Transverse colon (tissue), 4 donors: Measurements from ENCODE around the gene PLCXD3. TPM values are rescaled to one million over a fixed set of nuclear protein-coding genes. Genes with fewer than 3 reads are reported as not detected.

Source experiments
- DNase-seq: peaks from one replicate; pipeline ENCODE4 v3.0.0-alpha.2; 2019
- H3K27ac ChIP-seq, 4 donors: fragments of 200-600 bp; sonication (generic); 2 replicates each; pipeline ENCODE4 v1.5.1; 2016 to 2018; ENCODE audit warnings: inconsistent platforms in 4 of 4
- H3K27me3 ChIP-seq: fragments of 200-600 bp; sonication (generic); 2 replicates; pipeline ENCODE4 v1.5.1; 2017; ENCODE audit warnings: inconsistent platforms
- H3K36me3 ChIP-seq, 4 donors: fragments of 200-600 bp; sonication (generic); 2 replicates each; pipeline ENCODE4 v1.5.1; 2017 to 2019; ENCODE audit warnings: inconsistent platforms in 4 of 4
- H3K4me1 ChIP-seq, 4 donors: fragments of 200-600 bp; sonication (generic); 2 replicates each; pipeline ENCODE4 v1.5.1; 2017 to 2020; ENCODE audit warnings: inconsistent platforms in 4 of 4
- H3K4me3 ChIP-seq, 4 donors: fragments of 200-600 bp; sonication (generic); 1 replicate in 1 of 4; 2 replicates in 3 of 4; pipeline versions ENCODE4 v1.5.1 to v1.6.1; 2017 to 2019; ENCODE audit warnings: inconsistent platforms in 4 of 4
- H3K9me3 ChIP-seq, 2 donors: fragments of 200-600 bp; sonication (generic); 2 replicates each; pipeline ENCODE4 v1.5.1; 2017 to 2019; ENCODE audit warnings: inconsistent platforms in 2 of 2
- CTCF ChIP-seq, 5 experiments: fragments of 200-600 bp in 3 of 5; fragments of 450-650 bp in 2 of 5; sonication (generic) in 3 of 5; IDR thresholded peaks; 1 replicate in 2 of 5; 2 replicates in 3 of 5; pipeline ENCODE4 v1.5.1; 2016 to 2017; ENCODE audit warnings: antibody characterized with exemption in 5 of 5, inconsistent platforms in 3 of 5, mild to moderate bottlenecking in 2 of 5, moderate library complexity in 1 of 5
- EP300 ChIP-seq: sonication (generic); formaldehyde crosslinking; IDR thresholded peaks from one replicate; pipeline ENCODE4 v1.6.1; 2017; ENCODE audit warnings: antibody characterized with exemption, low read depth
- POLR2A ChIP-seq: fragments of 450-650 bp; IDR thresholded peaks from one replicate; pipeline ENCODE4 v1.6.1; 2016; ENCODE audit warnings: antibody characterized with exemption, mild to moderate bottlenecking, moderate library complexity
- POLR2AphosphoS5 ChIP-seq, 3 donors: sonication (generic); formaldehyde crosslinking; IDR thresholded peaks; one replicate each; pipeline ENCODE4 v1.6.1; 2016; ENCODE audit warnings: antibody characterized with exemption in 3 of 3
- WGBS, 2 donors: methylation state at CpG; one replicate each; pipeline ENCODE4 v1.1.5; 2018; ENCODE audit warnings: low coverage in 1 of 2; 5-methylcytosine and 5-hydroxymethylcytosine counted together
- in situ Hi-C, 4 donors: fragments of 200-750 bp; cut with MboI; loops; one replicate each; pipeline versions ENCODE4 v1.15.0 to v1.15.1; 2017; ENCODE audit warnings: low sequenced_read_pairs in 3 of 4, low pct_ligation_motif_present in 1 of 4, low pct_unique_long_range_greater_than_20kb in 1 of 4
- intact Hi-C: fragments of 100-400 bp; cut with DNase I; formaldehyde crosslinking; loops from one replicate; pipeline ENCODE4 v1.15.1; 2023; ENCODE audit warnings: low total_unique reads
- total RNA-seq, 4 donors: library from RNA; depleted of rRNA; stranded (reverse); fragments of >200 nt; gene quantifications; one replicate each; pipeline ENCODE4 v1.1.0, GENCODE V29; 2016

PLCXD3 gene
- total RNA-seq, 4 donors from 2014 or later: 0.64 to 1.9 (median 0.68) TPM; not detected in 1

GRCh38 chr5:41410737-41411136 lies 99.7 kb downstream of the PLCXD3 start:
- H3K27ac ChIP-seq: no peak overlapping the region
- TF ChIP-seq POLR2AphosphoS5 (IDR thresholded peaks at IDR 0.05) (no peak), POLR2A (no peak), CTCF (IDR thresholded peaks at IDR 0.05) (no peak), EP300 (no peak)

GRCh38 chr5:41410307-41410706 lies 100.1 kb downstream of the PLCXD3 start:
- DNase-seq: no peak
- no peak for TF ChIP-seq POLR2A
- no peak for TF ChIP-seq CTCF (IDR thresholded peaks at IDR 0.05)
- no peak for TF ChIP-seq EP300
- TF ChIP-seq POLR2AphosphoS5 (IDR thresholded peaks at IDR 0.05): no peak
- WGBS, 2 donors: 61 to 71% methylated on average over 9 of the region's 9 CpGs
- no peak overlapping the region for H3K27ac ChIP-seq
- H3K9me3 ChIP-seq: no peaks in the 10 kb centered on the region
- peaks cover 0 to 20% (median 2%) of the 10 kb centered on the region in 4 donors for H3K4me1 ChIP-seq
- H3K27me3 ChIP-seq: no peaks in the 10 kb centered on the region
- H3K4me3 ChIP-seq: no peak overlapping the region
- intact Hi-C loops: no loop called here
- no peaks in the 10 kb centered on the region for H3K36me3 ChIP-seq
- in situ Hi-C loops: no loop called here

More at GRCh38 chr5:41410737-41411136, 99.7 kb downstream of the PLCXD3 start:
- 63 to 65% methylated on average over 4 of the region's 4 CpGs for WGBS, 2 donors
- no peak overlapping the region for H3K4me3 ChIP-seq
- no peak for DNase-seq
- in situ Hi-C loops (no loop called here), intact Hi-C loops (no loop called here)
- no peaks in the 10 kb centered on the region for H3K27me3 ChIP-seq
- no peaks in the 10 kb centered on the region for H3K36me3 ChIP-seq
- H3K9me3 ChIP-seq: no peaks in the 10 kb centered on the region
- H3K4me1 ChIP-seq: peaks cover 0 to 19% (median 2%) of the 10 kb centered on the region in 4 donors

GRCh38 chr5:41408676-41409443 lies 101.5 kb downstream of the PLCXD3 start:
- no peak for DNase-seq
- in situ Hi-C loops (no loop called here), intact Hi-C loops (no loop called here)
- 67 to 78% methylated on average over 6 of the region's 6 CpGs for WGBS, 2 donors
- Histone ChIP-seq H3K9me3 (no peaks in the 10 kb centered on the region), H3K27me3 (no peaks in the 10 kb centered on the region), H3K27ac (no peak overlapping the region), H3K36me3 (no peaks in the 10 kb centered on the region), H3K4me1 (peaks cover 0 to 20% (median 2%) of the 10 kb centered on the region in 4 donors), H3K4me3 (no peak overlapping the region)
- TF ChIP-seq EP300 (no peak), POLR2A (no peak)

DNA sequence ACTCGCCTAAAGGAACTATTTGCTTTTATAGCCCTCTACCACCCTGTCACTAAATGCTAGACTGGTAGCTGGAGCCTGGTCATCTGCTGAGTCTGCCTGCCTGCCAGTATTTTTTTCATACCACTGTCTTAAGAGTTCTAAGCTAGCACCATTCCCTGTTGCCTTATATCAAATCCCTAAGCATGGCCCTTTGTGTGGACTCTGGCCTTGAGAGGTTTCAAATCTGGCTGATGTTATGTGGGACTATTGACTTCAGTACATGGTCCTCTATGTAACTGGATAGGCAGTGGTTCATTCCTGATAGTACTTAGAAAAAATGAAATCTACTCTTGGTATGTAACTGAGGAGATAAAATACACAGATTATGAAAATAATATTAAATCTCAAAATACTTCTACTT lies 103.5 kb downstream of the PLCXD3 start:
- in situ Hi-C loops (no loop called here), intact Hi-C loops (no loop called here)
- 40 to 61% methylated on average over 1 of the region's 1 CpG for WGBS, 2 donors
- Histone ChIP-seq H3K4me1 (peaks cover 0 to 20% (median 2%) of the 10 kb centered on the region in 4 donors), H3K9me3 (no peaks in the 10 kb centered on the region), H3K36me3 (no peaks in the 10 kb centered on the region), H3K27ac (peak overlapping the region in 3 of 4 donors; percentile 11 to 55 (median 43)), H3K27me3 (no peaks in the 10 kb centered on the region), H3K4me3 (no peak overlapping the region)
- TF ChIP-seq POLR2A (no peak), EP300 (no peak), POLR2AphosphoS5 (IDR thresholded peaks at IDR 0.05) (no peak), CTCF (IDR thresholded peaks at IDR 0.05) (no peak)
- DNase-seq: no peak
